DND-41 (cell line): ENCODE measurements around the gene IPO7.
"Not testable (repeated sequence)": the region's sequence is repeated elsewhere in the genome, so short reads cannot be mapped to it uniquely, and the experiment has no call there.

ENCODE experiments used
- EZH2 ChIP-seq: IDR thresholded peaks from 3 replicates; pipeline ENCODE4 v1.6.1; 2012; ENCODE audit warnings: borderline replicate concordance, low read depth, mild to moderate bottlenecking, moderate library complexity, low read length, inconsistent platforms; ENCODE audit not compliant: severe bottlenecking
- TF ChIP-seq, protein P1 (sequence below): IDR thresholded peaks from 2 replicates; pipeline ENCODE4 v1.5.1; 2012; ENCODE audit warnings: borderline replicate concordance, low read length, moderate library complexity, mild to moderate bottlenecking; ENCODE audit not compliant: poor library complexity, severe bottlenecking; ENCODE audit errors: extremely low read depth

- TF ChIP-seq, protein P1, sequence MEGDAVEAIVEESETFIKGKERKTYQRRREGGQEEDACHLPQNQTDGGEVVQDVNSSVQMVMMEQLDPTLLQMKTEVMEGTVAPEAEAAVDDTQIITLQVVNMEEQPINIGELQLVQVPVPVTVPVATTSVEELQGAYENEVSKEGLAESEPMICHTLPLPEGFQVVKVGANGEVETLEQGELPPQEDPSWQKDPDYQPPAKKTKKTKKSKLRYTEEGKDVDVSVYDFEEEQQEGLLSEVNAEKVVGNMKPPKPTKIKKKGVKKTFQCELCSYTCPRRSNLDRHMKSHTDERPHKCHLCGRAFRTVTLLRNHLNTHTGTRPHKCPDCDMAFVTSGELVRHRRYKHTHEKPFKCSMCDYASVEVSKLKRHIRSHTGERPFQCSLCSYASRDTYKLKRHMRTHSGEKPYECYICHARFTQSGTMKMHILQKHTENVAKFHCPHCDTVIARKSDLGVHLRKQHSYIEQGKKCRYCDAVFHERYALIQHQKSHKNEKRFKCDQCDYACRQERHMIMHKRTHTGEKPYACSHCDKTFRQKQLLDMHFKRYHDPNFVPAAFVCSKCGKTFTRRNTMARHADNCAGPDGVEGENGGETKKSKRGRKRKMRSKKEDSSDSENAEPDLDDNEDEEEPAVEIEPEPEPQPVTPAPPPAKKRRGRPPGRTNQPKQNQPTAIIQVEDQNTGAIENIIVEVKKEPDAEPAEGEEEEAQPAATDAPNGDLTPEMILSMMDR, result not testable (repeated sequence)
- TF ChIP-seq EZH2, result not testable (repeated sequence)
These were observed 23.4 kb upstream of the IPO7 start for GRCh38 chr11:9360862-9361622.
